ENCODE measurements around the gene CHAF1A.

The CHAF1A gene

GRCh38 chr19:4385291-4386040 lies 17.0 kb upstream of the CHAF1A start:
- DNase-seq = no peak

GRCh38 chr19:4386041-4386782 lies 16.2 kb upstream of the CHAF1A start:
- no peak for DNase-seq

GRCh38 chr19:4388337-4389063 lies 13.9 kb upstream of the CHAF1A start:
- no peak for DNase-seq

- DNase-seq = no peak
Measured at GRCh38 chr19:4389064-4389375, 13.4 kb upstream of the CHAF1A start.

GRCh38 chr19:4389511-4390016 lies 12.9 kb upstream of the CHAF1A start:
- no peak for DNase-seq

DNA sequence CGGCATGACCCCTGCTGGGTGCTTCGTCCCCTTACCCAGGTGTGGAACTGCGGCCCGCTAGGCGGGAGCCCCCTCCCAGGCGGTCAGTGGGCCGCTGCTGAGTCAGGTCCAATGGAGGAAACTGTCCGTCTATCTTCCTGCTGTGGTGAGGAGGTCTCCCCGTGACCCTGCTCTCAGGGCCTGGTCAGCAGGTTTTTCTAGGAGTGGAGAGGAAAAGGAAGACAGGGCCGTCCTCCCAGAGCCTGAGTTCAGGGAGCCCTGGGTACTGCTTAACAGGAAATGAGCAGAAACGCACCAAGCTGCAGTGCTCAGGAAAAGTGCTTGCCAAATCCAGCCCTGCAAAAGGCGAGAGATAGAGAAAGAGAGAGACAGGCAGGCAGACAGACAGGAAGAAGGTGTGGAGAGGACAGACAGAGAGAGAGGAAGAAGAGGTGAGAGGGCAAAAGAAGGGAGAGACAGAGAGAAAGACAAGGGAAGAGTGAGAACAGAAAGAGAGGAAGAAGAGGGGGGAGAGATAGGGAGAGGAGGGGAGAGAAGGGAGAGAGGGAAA lies 12.3 kb upstream of the CHAF1A start:
- DNase-seq = no peak

DNA sequence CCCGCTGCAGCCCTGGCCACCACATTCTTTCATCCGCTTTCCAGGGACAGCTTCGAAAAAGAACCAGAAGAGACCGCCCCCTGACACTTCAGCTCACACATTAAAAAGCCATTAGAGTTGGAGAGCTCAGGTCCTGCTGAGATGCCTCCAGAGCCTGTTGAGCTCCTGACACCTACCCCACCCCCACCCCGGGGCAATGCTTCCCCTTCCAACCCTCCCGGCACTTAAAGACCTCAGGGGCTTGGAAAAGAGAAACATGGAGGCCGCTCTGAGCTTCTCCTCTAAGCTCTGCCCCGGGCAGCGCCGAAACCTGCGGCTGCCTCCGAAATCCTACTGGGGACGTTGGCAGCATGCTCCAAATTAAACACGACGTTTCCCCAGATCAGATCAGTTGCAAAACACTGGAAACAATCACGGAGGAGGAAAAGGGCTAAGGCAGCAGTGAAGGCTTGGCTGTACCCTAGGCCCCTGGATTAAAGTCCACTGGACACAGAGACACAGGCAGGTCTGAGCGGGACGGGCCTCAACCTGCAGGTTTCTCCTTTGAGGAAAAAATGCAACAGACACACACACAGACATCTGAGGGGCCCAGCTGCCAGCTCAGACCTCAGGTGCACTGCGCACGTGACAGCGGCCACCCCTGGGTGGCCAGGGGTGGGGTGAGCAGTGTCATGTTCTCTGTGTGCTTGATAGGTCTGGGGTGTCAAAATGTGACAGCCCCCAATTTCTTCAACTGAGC lies 11.7 kb upstream of the CHAF1A start:
- DNase-seq = no peak

GRCh38 chr19:4391306-4391693 lies 11.1 kb upstream of the CHAF1A start:
- no peak for DNase-seq

DNA sequence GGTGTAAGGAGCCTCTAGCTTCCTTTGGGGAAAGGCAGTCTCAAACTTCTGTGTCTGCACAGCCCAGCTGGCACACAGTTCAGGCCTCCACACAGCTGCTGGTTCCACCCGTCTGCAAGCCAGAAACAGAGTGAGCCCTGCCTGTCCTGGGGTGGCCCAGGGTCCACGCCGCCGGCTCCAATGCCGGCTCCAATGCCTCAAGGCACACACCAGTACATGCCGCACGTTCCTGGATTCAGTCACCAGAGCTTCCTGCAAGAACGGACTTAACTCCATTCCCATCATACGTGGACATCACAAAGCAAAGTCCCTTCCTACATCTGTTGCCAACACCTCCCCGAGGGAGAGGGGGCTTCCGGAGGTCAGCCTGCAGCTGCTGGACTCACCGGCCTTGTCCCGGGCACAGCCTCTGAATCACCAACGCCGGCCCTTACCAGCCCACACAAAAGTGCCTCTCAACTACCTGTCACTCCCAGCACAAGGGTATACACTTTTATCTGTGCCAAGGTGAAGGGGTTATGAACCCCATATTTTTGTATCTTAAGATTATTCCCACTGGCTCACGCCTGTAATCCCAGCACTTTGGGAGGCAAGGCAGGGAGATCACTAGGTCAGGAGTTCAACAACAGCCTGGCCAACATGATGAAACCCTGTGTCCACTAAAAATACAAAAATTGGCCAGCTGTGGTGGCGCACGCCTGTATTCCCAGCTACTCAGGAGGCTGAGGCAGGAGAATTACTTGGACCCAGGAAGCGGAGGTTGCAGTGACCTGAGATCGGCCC lies 10.5 kb upstream of the CHAF1A start:
- DNase-seq = no peak

DNA sequence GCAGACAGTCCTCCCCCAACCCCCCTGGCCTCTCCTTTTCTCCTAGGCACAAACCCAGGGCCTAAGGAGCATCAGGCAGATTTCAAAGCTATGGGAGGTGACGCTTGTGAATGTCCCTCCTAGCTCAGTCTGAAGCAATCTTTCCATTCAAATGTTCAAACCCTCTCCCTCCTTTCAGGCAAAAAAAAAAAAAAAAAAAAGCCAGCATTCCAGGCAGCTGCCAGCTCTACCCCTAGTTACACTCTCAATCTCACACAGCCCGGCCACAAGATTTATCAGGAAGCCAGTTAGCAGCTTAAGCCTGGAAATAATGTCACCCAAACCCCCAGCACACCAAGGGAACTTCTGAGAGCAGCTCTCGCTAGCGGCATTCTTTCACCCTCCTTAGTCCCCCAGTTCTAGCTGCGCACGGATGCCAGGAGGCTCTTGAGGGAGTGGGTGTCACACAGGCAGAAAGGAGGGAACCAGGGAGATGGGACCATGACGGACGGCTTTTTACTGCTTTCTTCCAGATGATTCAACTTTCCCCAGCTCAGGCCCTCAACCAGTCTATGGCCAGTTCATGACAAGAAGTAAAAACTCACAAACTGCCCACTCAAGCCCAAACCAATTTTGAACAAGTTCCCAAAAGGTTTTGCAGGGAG lies 8.4 kb upstream of the CHAF1A start:
- DNase-seq = no peak

DNA sequence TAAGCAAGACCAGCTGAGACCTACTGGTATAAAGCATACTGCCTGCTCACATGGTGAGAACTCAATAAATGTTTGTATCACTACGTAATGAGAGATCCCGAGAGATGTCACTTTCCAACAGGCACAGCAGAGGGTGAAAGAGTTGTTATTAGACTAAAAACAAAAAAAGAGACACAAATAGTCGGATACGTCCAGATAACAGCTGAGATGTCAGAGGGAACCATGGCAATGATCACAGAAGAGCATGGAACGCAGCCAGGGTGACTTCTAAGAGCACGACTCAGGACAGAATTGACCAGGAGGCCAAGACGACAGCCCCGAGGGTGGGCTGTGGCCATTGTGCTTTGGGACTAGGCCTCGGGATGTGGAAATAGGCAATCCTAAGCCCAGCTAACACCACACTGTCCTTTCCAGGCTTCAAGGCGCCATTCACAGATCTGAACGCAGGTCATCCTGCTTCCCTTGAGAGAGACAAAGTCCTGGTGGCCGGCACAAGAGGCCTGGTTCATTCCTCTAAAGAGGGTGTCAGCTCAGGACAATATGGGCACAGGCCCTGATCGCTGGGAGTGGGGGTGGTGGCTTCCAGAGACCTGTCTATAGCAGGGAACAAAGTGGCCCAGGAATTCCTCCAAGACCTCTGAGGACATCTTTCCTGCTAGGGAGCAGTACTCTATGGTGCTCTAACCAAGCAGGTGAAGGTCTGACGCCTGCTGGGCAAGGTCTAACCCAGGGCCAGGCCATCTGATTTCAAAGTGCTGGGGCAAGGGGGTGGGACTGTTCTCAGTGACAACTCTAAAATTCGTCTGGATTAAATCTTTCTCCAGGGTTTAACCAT lies 5.3 kb upstream of the CHAF1A start:
- no peak for DNase-seq

DNA sequence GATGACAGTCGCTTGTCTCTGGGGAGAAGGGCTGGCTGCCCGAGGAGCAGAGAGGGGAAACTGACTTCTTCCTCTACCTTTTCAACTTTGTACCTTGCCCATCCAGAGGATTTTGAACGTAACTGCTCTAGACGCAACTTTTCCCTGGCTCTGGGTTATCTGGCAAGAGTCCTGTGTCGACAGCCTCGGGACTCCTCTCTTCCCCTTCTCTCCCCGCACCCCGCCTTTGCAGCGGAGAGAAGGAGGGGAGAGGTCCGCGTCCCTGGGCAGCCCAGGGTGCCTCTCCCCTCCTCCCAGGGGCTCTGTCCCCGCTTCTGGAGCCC lies 2.7 kb upstream of the CHAF1A start:
- no peak for DNase-seq

DNA sequence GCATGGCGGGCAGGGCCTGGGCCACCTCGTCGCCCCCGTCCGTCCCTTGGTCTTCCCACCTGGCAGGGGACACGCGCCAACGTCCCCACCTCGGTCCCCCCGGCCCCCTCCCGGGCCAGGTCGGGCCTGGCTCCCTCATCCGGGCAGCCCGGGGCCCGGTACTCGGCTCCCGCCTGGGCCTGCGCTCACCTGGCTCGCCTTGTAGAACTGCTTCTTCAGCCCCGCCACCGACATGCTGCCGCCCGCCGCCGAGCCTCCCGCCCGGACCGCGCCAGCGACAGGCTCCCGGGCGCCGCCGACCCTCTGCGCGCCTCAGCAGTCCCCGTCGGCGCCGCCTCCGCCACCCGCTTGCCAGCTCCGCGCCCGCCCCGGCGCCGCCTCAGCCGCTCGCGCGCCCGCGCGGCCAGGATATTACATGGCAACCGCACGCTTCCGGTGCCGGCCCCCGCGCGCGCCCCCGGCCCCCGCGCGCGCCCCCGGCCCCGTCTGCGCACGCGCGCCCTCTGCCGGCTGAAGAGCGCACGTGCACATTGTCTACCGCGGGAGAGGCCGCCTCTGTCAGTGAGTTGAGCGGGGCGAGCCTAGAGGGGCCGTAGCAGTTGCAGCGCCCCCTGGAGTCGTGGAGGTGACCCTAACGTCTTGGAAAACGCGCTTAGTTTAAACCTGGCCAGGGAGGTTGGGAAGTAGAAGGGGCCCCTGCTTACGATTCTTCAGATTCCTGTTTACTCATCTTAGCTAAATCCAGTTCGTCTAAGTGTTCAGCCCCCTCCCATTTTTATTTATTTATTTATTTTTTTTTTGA lies 2.1 kb upstream of the CHAF1A start, which contains the start of gene SH3GL1:
Gene SH3GL1, minus strand, starts transcription at position 413 of the 802 bp plus-strand sequence. Its CDS starts 179 bp downstream, at position 234.
- peak; percentile 90 for DNase-seq

DNA sequence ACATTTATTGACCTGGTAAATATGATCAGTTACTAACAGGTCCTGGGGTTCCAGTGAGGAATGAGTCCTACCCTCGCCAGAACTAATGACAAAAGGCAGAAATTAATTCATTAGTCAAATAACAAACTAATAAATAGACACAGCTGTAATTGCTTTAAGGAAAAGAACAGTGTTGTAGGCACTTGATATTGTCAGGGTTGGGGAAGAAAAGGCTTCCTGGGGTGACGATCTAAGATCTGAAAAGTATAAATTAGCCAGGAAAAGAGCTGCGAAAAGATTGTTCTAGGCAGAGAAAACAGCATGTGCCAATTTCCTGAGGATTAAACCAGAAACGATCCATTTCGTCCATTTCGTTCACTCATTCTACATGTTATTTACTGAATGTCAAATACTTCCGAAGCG lies 670 bp upstream of the CHAF1A start:
- no peak for DNase-seq

DNA sequence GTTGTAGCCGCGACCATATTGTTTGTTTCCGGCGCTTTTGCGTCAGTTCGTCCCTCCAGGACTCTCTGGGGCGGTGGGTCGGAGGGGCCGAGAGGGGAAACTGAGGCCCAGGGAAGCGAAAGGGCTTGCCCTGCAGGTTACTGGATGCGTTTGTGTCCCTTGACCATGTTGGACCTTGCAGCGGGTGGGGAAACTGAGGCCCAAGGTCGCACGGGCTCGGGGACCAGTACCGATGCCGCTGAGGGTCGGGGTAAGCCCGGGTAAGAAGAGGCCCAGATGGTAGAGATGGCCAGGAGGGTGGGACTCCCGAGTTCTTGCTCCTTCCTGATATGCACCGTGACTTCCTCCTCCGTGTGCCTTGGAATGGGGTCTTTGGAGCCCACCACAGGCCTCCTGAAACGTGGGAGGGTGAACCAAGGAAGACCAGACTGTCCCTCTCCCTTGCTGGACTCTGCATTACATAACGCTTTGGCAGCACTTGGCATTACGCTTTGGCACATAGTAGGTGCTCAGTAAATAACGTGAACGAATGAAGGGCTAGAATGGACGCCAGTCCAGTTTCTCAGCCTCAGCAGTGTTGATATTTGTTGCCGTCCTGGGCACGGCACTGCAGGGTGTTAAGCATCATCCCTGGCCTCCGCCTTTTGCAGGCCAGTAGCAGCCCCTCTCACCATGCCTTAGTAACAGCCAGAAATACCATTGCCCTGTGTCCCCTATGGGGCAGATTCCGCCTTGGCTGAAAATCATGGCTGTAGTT lies 743 bp downstream of the CHAF1A start:
- peak; percentile 23 for DNase-seq

- DNase-seq = no peak
Measured at GRCh38 chr19:4405977-4406376, 3.5 kb downstream of the CHAF1A start.

DNA sequence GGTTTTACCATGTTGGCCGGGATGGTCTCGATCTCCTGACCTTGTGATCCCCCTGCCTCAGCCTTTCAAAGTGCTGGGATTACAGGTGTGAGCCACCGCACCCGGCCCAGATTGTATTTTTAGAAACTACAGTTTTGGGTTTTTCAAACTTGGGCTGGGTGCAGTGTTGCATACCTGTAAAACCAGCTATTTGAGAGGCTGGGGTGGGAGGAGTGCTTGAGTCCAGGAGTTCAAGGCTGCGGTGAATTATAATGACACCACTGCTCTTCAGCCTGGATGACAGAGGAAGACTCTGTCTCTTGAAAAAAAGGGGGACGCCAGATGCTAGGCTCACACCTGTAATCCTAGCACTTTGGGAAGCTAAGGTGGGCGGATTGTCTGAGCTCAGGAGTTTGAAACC lies 4.2 kb downstream of the CHAF1A start:
- no peak for DNase-seq

DNA sequence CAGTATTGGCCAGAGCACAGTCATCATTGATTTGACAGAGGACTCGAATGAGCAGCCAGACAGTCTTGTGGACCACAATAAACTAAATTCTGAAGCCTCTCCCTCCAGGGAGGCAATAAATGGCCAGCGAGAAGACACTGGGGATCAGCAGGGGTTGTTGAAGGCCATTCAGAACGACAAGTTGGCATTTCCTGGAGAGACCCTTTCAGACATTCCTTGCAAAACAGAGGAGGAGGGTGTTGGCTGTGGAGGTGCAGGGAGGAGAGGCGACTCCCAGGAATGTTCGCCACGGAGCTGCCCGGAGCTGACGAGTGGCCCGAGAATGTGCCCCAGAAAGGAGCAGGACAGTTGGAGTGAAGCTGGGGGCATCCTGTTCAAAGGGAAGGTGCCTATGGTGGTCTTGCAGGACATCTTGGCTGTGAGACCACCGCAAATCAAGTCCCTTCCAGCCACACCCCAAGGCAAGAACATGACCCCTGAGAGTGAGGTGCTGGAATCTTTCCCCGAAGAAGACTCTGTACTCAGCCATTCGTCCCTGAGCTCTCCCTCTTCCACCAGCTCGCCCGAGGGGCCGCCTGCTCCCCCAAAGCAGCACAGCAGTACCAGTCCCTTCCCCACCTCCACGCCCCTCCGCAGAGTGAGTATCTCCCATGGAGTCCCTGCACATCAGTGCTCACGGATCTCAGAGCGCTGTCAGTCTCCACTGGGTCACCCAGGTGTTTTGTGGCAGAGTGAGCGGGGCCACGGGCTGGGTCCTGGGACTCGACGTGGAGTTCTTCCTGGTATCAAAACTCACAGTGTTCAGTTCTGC lies 6.9 kb downstream of the CHAF1A start:
- no peak for DNase-seq
